MM.1S (cell line): ENCODE measurements around the gene DHX8.

Experiments used
- DNase-seq: peaks from one replicate; pipeline ENCODE4 v3.0.0-alpha.2; 2015
- H2AFZ ChIP-seq: fragments of 300-600 bp; sonication (generic); 2 replicates; pipeline ENCODE4 v1.6.0; 2016; ENCODE audit warnings: antibody characterized with exemption, low read length
- H3F3A ChIP-seq: fragments of 300-600 bp; sonication (generic); 2 replicates; pipeline ENCODE4 v1.6.1; 2016; ENCODE audit warnings: mild to moderate bottlenecking, antibody characterized with exemption, low read length, moderate library complexity, mixed read lengths; ENCODE audit not compliant: insufficient read depth
- H3K27ac ChIP-seq: fragments of 300-600 bp; sonication (generic); 2 replicates; pipeline ENCODE4 v1.5.1; 2016; ENCODE audit warnings: mild to moderate bottlenecking, low read length
- H3K27me3 ChIP-seq: fragments of 300-600 bp; sonication (generic); replicated peaks from 2 replicates; pipeline ENCODE4 v1.6.0; 2016; ENCODE audit warnings: low read length; ENCODE audit not compliant: insufficient read depth
- H3K36me3 ChIP-seq: fragments of 300-600 bp; sonication (generic); replicated peaks from 2 replicates; pipeline ENCODE4 v1.6.1; 2016; ENCODE audit warnings: mild to moderate bottlenecking, low read length, mixed read lengths; ENCODE audit not compliant: insufficient read depth
- H3K4me1 ChIP-seq: fragments of 300-600 bp; sonication (generic); 2 replicates; pipeline ENCODE4 v1.6.1; 2016; ENCODE audit warnings: low read length, mixed read lengths
- H3K4me2 ChIP-seq: fragments of 300-600 bp; sonication (generic); 2 replicates; pipeline ENCODE4 v1.6.0; 2016; ENCODE audit warnings: low read depth, low read length
- H3K4me3 ChIP-seq: fragments of 300-600 bp; sonication (generic); 2 replicates; pipeline ENCODE4 v1.5.1; 2016; ENCODE audit warnings: low read length, mixed read lengths
- H3K79me2 ChIP-seq: fragments of 300-600 bp; sonication (generic); 2 replicates; pipeline ENCODE4 v1.6.1; 2016; ENCODE audit warnings: mixed run types, low read length, mixed read lengths
- H3K9ac ChIP-seq: fragments of 300-600 bp; sonication (generic); 2 replicates; pipeline ENCODE4 v1.6.1; 2016; ENCODE audit warnings: low read length, mixed read lengths
- H3K9me2 ChIP-seq: fragments of 300-600 bp; sonication (generic); replicated peaks from 2 replicates; pipeline ENCODE4 v1.6.1; 2016; ENCODE audit warnings: mild to moderate bottlenecking, low read length, mixed read lengths; ENCODE audit not compliant: insufficient read depth
- H3K9me3 ChIP-seq: fragments of 300-600 bp; sonication (generic); replicated peaks from 2 replicates; pipeline ENCODE4 v1.6.1; 2016; ENCODE audit warnings: mild to moderate bottlenecking, low read length, mixed read lengths; ENCODE audit not compliant: insufficient read depth
- H4K20me1 ChIP-seq: fragments of 300-600 bp; sonication (generic); 2 replicates; pipeline ENCODE4 v1.6.1; 2016; ENCODE audit warnings: mild to moderate bottlenecking, low read length, moderate library complexity, mixed read lengths; ENCODE audit not compliant: insufficient read depth
- CTCF ChIP-seq: fragments of 300-600 bp; sonication (generic); IDR thresholded peaks from 2 replicates; pipeline ENCODE4 v1.5.1; 2016; ENCODE audit warnings: antibody characterized with exemption, low read length, mixed read lengths
- EZH2 ChIP-seq: fragments of 300-600 bp; sonication (generic); optimal IDR thresholded peaks from 2 replicates; pipeline ENCODE3; 2017; ENCODE audit warnings: low read depth, mild to moderate bottlenecking, antibody characterized with exemption, low read length, mixed read lengths
- EZH2phosphoT487 ChIP-seq: fragments of 300-600 bp; sonication (generic); IDR thresholded peaks from 2 replicates; pipeline ENCODE4 v1.6.1; 2018; ENCODE audit warnings: antibody characterized with exemption, low read length

The DHX8 gene

GRCh38 chr17:43438626-43439025 lies 45.1 kb upstream of the DHX8 start:
- Histone ChIP-seq H3K9me2 (no peaks in the 10 kb centered on the region), H3K27me3 (peaks cover 43% of the 10 kb centered on the region), H2AFZ (no peak overlapping the region), H4K20me1 (no peaks in the 10 kb centered on the region), H3K4me2 (no peak overlapping the region), H3K79me2 (no peaks in the 10 kb centered on the region), H3K4me3 (no peak overlapping the region), H3K9me3 (no peaks in the 10 kb centered on the region), H3K9ac (no peak overlapping the region), H3F3A (no peaks in the 10 kb centered on the region), H3K4me1 (no peaks in the 10 kb centered on the region), H3K36me3 (no peaks in the 10 kb centered on the region), H3K27ac (no peak overlapping the region)
- TF ChIP-seq EZH2phosphoT487 (no peak), CTCF (no peak), EZH2 (no peak)
- no peak for DNase-seq

- DNase-seq, result no peak
- H3K9me3 ChIP-seq, result no peaks in the 10 kb centered on the region
- H3K79me2 ChIP-seq, result no peaks in the 10 kb centered on the region
- no peak overlapping the region for H3K9ac ChIP-seq
- no peak overlapping the region for H3K4me3 ChIP-seq
- TF ChIP-seq EZH2, result no peak
- H3K27me3 ChIP-seq, result peaks cover 42% of the 10 kb centered on the region
- no peak overlapping the region for H3K27ac ChIP-seq
- H2AFZ ChIP-seq, result no peak overlapping the region
- H3K36me3 ChIP-seq, result no peaks in the 10 kb centered on the region
- no peaks in the 10 kb centered on the region for H3K4me1 ChIP-seq
- H3F3A ChIP-seq, result no peaks in the 10 kb centered on the region
- no peaks in the 10 kb centered on the region for H4K20me1 ChIP-seq
- H3K4me2 ChIP-seq, result no peak overlapping the region
- H3K9me2 ChIP-seq, result no peaks in the 10 kb centered on the region
Observed at GRCh38 chr17:43439041-43439440, 44.7 kb upstream of the DHX8 start.

GRCh38 chr17:43442711-43443110 lies 41.1 kb upstream of the DHX8 start:
- Histone ChIP-seq H3F3A (no peaks in the 10 kb centered on the region), H3K79me2 (no peaks in the 10 kb centered on the region), H3K27ac (no peak overlapping the region), H2AFZ (no peak overlapping the region), H3K27me3 (peaks cover 18% of the 10 kb centered on the region), H3K9me3 (no peaks in the 10 kb centered on the region), H3K36me3 (no peaks in the 10 kb centered on the region), H3K4me1 (no peaks in the 10 kb centered on the region), H3K4me3 (no peak overlapping the region), H3K9me2 (no peaks in the 10 kb centered on the region), H3K9ac (no peak overlapping the region), H4K20me1 (no peaks in the 10 kb centered on the region), H3K4me2 (no peak overlapping the region)
- no peak for DNase-seq
- TF ChIP-seq EZH2 (no peak), CTCF (no peak), EZH2phosphoT487 (no peak)

GRCh38 chr17:43443381-43443780 lies 40.4 kb upstream of the DHX8 start:
- no peaks in the 10 kb centered on the region for H3K9me2 ChIP-seq
- no peak overlapping the region for H3K4me3 ChIP-seq
- no peak for DNase-seq
- no peaks in the 10 kb centered on the region for H3K9me3 ChIP-seq
- no peaks in the 10 kb centered on the region for H3F3A ChIP-seq
- no peaks in the 10 kb centered on the region for H3K79me2 ChIP-seq
- H3K4me2 ChIP-seq, result no peak overlapping the region
- H3K27ac ChIP-seq, result no peak overlapping the region
- no peaks in the 10 kb centered on the region for H3K4me1 ChIP-seq
- no peaks in the 10 kb centered on the region for H3K36me3 ChIP-seq
- no peak overlapping the region for H3K9ac ChIP-seq
- no peak for TF ChIP-seq CTCF
- TF ChIP-seq EZH2, result no peak
- no peak for TF ChIP-seq EZH2phosphoT487
- no peak overlapping the region for H2AFZ ChIP-seq
- no peaks in the 10 kb centered on the region for H4K20me1 ChIP-seq
- peaks cover 12% of the 10 kb centered on the region for H3K27me3 ChIP-seq
